NCI-H345 (cell line): ENCODE measurements around the gene PPIC.

Experiments
- DNase-seq: peaks from one replicate; lab custom pipeline; 2025; lab: John Stamatoyannopoulos, UW

Gene PPIC

GRCh38 chr5:123036391-123037103 lies at the start of gene PPIC:
PPIC (minus strand) TSS chr5:123036725; CDS start chr5:123036625, 100 bp downstream.
- DNase-seq = peak; percentile 54

GRCh38 chr5:123085638-123086286 lies 49.2 kb upstream of the PPIC start:
- no peak for DNase-seq

GRCh38 chr5:123084730-123085605 lies 48.4 kb upstream of the PPIC start:
- no peak for DNase-seq

GRCh38 chr5:123083298-123083697 lies 46.8 kb upstream of the PPIC start:
- DNase-seq = no peak

GRCh38 chr5:123080215-123080614 lies 43.7 kb upstream of the PPIC start:
- no peak for DNase-seq

GRCh38 chr5:123075521-123076163 lies 39.1 kb upstream of the PPIC start:
- DNase-seq = no peak

GRCh38 chr5:123068368-123068938 lies 31.9 kb upstream of the PPIC start:
- no peak for DNase-seq

GRCh38 chr5:123066016-123066415 lies 29.5 kb upstream of the PPIC start:
- no peak for DNase-seq

GRCh38 chr5:123059455-123059854 lies 22.9 kb upstream of the PPIC start:
- no peak for DNase-seq

GRCh38 chr5:123051206-123051605 lies 14.7 kb upstream of the PPIC start:
- DNase-seq = no peak

- no peak for DNase-seq
Measured at GRCh38 chr5:123047706-123048105, 11.2 kb upstream of the PPIC start.

GRCh38 chr5:123046222-123046621 lies 9.7 kb upstream of the PPIC start:
- no peak for DNase-seq

GRCh38 chr5:123044926-123045617 lies 8.5 kb upstream of the PPIC start:
- no peak for DNase-seq

GRCh38 chr5:123039673-123040072 lies 3.1 kb upstream of the PPIC start:
- no peak for DNase-seq

GRCh38 chr5:123037104-123037418 lies 536 bp upstream of the PPIC start:
- DNase-seq = no peak

- peak; percentile 40 for DNase-seq
Measured at GRCh38 chr5:123035918-123036390, 571 bp downstream of the PPIC start.

GRCh38 chr5:123035360-123035917 lies 1.1 kb downstream of the PPIC start:
- peak; percentile 62 for DNase-seq

GRCh38 chr5:123033157-123033671 lies 3.3 kb downstream of the PPIC start:
- peak; percentile 1 for DNase-seq

- DNase-seq = no peak
Measured at GRCh38 chr5:123028222-123028621, 8.3 kb downstream of the PPIC start.

GRCh38 chr5:123014689-123015088 lies 21.8 kb downstream of the PPIC start:
- no peak for DNase-seq

GRCh38 chr5:123012321-123012720 lies 24.2 kb downstream of the PPIC start:
- DNase-seq = no peak
